ENCODE measurements around the gene PALM3.
"Not testable (repeated sequence)": the region's sequence is repeated elsewhere in the genome, so short reads cannot be mapped to it uniquely, and the experiment has no call there.

PALM3 gene

DNA sequence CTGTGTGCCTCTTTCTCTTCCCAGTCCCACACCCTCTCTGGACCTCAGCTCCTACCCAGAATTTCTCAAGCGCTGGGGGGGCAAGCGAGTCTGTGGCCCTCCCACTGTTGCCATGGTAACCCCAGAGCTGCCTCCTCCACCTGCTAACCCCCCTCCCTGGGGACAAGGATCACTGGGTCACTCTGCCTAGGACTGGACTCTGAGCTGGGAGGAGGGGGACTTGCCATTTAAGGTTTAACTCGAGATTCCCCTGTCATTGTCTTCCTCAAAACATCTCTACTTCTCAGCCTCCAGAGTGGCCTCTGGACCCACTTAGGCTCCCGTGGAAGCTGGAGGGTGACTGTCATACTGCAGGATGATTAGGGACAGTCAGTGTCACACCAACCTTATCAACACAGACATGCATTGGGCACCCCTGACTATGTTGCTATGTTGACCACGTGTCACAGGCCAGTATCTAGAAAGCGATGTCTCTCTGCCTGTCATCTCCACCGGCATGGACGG is 2.2 kb downstream of the PALM3 start:
- no peak for DNase-seq (ENCODE audit: low read depth in 2 of 3, low spot score in 2 of 3)

DNA sequence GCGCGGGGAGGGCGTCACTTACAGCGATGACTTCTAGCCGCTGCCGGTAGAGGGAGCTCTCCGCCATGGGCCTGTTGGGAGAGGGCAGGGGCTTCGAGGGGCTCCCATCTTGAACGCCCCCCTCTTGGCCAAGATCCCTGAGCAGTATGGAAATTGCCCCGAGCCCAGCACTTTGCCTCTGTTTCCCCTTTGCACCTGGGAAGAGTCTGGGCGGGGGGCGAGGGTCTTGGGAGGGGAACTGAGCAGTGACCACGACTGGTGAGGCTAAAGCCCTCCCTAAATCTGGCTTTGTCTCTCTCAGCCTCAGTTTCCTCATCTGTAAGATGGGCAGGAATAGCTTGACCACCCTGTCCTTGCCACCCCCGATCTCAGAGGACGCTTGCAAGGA is 2.8 kb downstream of the PALM3 start:
- peak in 2 of 3 experiments; percentile 39 to 51 for DNase-seq (ENCODE audit: low read depth in 2 of 3, low spot score in 2 of 3)

DNA sequence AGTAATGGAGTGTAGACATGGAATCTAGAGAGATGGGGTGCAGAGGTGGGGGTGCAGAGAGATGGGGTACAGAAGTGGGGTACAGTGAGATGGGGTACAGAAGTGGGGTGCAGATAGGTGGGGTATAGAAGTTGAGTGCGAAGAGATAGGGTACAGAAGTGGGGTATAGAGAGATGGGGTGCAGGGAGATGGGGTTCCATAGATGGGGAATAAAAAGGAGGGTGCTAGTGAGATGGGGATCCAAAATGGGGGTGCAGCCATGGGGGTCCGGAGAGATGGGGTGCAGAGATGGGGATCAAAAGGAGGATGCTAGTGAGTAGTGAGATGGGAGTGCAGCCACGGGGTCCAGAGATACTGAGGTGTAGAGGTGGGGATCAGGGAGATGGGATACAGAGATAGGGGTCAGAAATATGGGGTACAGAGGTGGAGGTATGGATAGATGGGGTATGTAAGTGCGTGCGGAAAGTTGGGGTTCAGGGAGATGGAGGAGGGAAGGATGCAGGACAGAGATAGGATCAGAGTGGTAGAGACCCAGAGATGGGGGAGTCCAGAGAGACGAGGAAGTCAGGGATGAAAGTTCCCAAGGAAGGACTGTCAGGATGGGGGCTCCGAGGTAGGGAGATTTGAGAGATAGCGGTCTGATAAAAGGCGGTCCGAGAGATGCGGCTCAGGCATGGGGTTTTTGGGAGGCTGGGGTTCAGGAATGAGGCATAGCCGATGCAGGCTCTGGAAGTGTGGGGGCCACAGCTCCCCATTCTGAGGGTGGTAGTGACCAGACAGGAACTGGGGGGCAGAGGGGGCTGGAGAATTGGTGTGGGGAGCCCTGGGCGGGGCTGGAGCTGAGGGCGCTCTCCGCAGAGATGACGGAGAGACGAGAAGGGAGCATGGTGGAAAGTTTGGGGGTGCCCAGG is 3.4 kb downstream of the PALM3 start:
- DNase-seq (ENCODE audit: low read depth in 2 of 3, low spot score in 2 of 3), result no peak

DNA sequence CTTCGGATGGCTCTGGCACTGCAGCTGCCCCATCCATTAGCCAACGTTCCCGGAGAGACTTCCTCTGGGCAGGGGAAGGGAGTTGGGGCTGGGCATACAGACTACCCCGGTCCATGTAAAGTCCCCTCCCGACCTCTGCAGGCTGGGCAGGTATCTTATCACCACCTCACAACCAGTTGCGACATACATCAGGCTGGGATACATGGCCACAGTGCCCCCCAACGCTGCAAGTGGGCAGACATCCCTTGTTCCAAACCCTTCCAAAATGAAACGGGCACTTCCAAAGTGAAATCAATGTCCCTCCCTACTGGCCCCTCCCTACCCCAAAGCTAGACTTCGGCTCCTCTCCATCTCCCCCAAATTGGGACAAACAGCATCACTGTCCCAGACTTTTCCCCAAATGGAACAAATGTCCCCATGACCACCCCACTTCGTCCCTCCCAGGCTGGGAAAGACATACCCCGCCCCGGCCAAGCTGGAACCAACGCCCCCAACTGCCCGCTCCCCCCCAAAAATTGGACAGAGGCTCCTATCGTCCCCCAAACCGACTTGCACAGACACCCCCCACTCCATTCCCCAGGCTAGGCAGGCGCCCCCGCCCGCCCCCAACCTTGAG is 5.0 kb downstream of the PALM3 start:
- no peak for DNase-seq (ENCODE audit: low read depth in 2 of 3, low spot score in 2 of 3)

DNA sequence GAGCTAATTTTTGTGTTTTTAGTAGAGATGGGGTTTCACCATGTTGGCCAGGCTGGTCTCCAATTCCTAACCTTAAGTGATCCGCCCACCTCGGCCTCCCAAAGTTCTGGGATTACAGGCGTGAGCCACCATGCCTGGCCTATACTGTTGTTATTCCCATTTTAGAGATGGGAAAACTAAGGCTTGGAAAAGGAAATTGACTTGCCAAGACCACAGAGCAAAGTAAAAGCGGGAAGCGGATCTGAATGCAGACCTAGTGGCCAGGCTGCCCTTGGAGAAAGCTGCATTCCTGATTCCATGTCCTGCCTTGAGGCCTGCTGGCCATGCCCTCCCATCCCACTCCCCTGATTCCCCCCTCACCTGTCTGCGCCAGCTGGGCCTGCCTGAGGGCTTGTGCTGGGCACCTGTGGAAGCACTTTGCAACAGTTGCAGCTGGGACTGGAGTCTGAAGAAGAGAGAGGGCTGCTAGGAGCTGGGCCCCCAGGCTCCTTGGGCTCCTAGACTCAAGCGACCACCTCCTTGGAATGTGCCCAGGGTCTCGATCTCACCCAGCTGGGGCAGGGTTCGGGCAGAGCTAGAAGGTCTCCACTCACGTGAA is 5.7 kb downstream of the PALM3 start:
- no peak for DNase-seq (ENCODE audit: low read depth in 2 of 3, low spot score in 2 of 3)

DNA sequence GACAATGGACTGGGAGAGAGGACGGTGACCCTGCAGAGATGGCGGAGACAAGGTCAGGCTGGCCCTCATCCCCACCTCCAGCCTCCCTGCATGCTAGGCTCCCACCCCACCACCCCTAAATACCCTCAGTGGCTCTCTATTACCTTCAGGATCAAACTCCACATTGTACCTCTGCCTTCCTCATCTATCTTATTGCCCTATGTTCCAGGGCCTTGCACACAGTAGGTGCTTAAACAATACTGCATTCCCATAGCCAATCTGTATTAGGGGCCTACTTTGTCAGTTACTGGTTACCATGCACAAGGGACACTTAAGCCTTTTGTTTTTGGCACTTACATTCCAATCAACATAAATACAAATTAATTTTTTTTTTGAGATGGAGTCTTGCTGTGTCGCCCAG is 6.5 kb downstream of the PALM3 start:
- DNase-seq (ENCODE audit: low read depth in 2 of 3, low spot score in 2 of 3), result no peak

DNA sequence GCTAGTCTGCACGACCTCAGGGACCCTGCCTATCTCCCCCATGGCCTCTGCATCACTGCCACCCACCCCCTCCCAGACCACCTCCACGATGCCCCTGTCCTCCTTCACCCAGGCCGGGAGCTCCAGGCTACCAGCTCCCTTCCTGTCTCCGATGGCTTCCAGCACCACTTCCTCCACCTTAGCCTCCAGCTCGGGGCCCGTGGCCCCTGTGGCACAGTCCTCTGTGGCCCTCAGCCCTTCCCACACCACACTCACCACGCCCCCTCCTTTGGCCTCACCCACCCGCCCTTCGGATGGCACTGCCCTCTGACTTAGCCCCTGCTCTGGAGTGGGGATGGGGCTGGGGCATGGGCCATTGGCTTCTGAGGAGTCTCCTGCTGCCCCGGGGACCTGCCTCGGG is 7.2 kb downstream of the PALM3 start:
- no peak for DNase-seq (ENCODE audit: low read depth in 2 of 3, low spot score in 2 of 3)

DNA sequence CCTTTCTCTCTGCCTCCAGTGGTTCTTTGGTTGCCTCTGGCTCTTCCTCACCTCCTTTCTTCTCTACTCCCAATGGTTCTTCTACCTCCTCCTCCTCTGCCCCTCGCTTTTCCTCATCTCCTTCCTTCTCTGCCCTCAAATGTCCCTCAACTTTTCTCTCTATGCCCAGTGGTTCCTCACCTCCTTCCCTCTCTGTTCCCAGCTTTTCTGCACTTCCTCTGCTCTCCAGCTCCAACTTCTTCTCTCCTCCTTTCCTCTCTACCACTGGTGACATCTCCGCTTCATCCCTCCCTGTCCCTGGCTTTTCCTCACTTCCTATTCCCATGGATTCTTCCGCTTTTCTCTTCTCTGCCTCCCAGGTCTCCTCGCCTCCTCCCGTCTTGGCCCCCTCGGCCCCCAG is 7.8 kb downstream of the PALM3 start:
- DNase-seq (ENCODE audit: low read depth in 2 of 3, low spot score in 2 of 3), result no peak

DNA sequence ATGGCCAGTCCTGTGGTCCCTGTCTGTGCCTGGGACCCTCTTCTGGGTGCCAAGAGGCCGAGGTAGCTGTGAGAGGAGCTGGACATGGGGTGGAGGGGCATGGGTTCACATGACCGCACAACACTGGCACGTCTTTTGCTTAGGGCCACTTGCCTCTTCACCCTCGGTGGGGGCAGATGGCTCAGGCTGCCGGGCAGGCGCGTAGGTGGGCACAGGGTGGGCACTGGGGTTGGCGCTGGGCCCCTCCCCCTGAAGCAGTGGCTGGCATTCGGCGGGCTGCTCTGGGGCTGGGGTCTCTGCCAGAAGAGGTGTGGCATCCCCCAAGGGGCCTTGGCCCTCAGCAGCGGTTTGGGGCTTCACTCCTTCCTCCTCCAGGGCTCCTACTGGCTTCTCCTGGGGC is 8.4 kb downstream of the PALM3 start:
- DNase-seq (ENCODE audit: low read depth in 2 of 3, low spot score in 2 of 3), result no peak

DNA sequence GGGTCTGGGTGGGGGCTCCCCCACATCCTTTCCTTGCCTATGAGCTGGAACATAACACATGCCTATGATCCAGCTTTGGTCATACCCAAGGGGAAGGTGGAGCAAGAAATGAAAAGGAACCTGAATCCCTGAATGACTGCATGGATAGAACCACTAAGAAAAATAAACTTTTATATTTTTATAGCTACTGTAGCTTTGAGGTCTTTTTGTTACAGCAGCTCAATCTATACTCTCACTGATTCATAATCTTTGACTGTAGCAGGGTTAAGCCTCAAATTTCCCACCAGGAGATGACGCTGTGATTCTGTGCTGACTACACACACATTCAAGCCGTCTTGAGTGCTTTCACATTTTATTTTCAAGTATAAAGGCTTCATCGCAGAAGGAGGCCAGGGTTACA is 8.8 kb downstream of the PALM3 start:
- no peak for DNase-seq (ENCODE audit: low read depth in 2 of 3, low spot score in 2 of 3)

DNA sequence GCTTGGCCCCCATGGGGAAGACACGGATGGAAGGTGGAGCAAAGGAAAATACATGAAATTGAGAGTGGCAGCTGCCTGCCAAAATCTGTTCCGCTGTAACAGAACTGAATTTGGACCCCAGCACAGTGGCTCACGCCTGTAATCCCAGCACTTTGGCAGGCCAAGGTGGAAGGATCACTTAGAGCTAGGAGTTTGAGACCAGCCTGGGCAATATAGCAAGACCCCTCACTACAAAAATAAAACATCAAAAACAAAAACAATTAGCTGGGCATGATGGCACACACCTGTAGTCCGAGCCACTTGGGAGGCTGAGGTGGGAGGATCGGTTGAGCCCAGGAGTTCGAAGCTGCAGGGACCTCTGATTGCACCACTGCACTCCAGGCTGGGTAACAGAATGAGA is 9.4 kb downstream of the PALM3 start:
- no peak for DNase-seq (ENCODE audit: low read depth in 2 of 3, low spot score in 2 of 3)

DNA sequence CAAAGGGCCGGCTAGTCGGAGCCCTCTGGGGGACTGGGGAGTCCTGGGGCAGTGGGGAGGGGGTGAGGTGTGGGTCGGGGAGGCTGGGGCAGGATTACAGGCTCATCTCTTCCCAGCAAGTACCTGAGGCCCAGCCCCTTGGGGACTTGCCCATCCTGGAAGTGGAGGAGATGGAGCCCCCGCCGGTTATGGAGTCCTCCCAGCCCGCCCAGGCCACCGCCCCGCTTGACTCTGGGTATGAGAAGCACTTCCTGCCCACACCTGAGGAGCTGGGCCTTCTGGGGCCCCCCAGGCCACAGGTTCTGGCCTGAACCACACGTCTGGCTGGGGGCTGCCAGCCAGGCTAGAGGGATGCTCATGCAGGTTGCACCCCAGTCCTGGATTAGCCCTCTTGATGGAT is 9.9 kb downstream of the PALM3 start:
- no peak for DNase-seq (ENCODE audit: low read depth in 2 of 3, low spot score in 2 of 3)

DNA sequence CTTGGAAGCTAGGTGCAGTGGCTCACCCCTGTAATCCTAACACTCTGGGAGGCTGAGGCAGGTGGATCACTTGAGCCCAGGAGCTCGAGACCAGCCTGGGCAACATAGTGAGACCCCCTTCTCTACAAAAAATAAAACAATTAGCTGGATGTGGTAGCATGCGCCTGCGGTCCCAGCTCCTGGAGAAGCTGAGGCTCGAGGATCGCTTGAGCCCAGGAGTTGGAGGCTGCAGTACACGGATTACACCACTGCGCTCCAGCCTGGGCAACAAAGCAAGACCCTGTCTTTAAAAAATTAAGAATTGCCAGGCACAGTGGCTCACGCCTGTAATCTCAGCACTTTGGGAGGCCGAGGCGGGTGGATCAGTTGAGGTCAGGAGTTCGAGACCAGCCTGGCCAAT is 10.9 kb downstream of the PALM3 start:
- not testable (repeated sequence) for DNase-seq (ENCODE audit: low read depth in 2 of 3, low spot score in 2 of 3)

DNA sequence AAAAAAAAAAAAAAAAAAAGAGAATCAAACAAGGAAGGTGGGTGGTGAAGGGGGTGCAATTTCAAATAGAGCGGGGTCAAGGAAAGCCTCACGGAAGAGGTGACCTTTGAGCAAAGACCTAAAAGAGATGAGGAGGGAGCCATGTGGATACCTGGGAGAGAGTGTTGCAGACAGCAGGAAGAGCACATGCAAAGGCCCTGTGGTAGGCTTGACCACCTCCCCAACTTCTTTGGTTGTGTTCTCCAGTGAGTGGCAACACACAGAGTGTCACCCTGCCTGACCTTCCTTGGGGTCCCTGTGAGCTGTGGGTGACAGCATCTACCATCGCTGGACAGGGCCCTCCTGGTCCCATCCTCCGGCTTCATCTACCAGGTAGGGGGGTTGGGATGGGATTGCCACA is 11.4 kb downstream of the PALM3 start:
- no peak for DNase-seq (ENCODE audit: low read depth in 2 of 3, low spot score in 2 of 3)

DNA sequence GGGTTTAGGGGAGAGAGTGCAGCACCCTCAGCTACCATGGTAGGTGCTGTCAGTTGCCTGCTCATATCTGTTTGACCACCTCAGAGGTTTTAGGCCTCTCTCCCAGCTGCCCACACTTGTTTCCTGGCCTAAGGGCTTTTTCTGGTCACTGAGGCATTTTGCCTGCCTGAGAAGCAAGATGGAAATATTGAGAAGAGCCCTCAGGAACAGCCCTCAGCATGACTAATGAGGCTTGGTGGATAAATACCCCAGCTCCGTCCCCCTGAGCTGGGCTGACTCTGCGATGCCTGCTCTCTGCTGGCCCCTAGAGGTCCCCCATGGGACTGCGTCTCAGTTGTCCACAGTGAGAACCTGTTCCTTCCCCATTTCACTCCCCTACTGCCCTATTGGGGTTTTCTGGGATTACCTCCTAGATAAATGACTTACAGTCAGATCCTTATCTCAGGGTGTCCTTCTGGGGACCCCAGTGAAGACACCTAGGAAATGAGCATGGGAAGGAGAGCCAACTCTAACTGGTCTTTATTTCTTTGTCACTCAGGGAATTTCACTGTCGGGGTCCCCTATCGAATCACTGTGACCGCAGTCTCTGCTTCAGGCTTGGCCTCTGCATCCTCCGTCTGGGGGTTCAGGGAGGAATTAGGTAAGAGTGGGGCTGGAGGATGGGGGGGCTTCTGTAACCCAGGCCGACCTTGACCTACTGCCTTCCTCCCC is 13.3 kb downstream of the PALM3 start:
- peak; percentile 51 to 71 (median 70) for DNase-seq (ENCODE audit: low read depth in 2 of 3, low spot score in 2 of 3)

DNA sequence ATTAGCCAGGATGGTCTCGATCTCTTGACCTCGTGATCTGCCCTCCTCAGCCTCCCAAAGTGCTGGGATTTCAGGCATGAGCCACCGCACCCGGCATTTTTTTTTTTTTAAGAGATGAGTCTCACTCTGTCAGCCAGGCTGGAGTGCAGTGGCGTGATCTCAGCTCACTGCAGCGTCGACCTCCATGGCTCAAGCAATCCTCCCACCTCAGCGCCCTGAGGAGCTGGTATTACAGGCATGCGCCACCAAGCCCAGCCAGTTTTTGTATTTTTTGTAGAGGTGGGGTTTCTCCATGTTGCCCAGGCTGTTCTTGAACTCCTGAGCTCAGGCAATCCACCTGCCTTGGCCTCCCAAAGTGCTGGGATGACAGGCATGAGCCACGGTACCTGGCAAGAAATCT is 14.0 kb downstream of the PALM3 start:
- DNase-seq (ENCODE audit: low read depth in 2 of 3, low spot score in 2 of 3), result not testable (repeated sequence)

DNA sequence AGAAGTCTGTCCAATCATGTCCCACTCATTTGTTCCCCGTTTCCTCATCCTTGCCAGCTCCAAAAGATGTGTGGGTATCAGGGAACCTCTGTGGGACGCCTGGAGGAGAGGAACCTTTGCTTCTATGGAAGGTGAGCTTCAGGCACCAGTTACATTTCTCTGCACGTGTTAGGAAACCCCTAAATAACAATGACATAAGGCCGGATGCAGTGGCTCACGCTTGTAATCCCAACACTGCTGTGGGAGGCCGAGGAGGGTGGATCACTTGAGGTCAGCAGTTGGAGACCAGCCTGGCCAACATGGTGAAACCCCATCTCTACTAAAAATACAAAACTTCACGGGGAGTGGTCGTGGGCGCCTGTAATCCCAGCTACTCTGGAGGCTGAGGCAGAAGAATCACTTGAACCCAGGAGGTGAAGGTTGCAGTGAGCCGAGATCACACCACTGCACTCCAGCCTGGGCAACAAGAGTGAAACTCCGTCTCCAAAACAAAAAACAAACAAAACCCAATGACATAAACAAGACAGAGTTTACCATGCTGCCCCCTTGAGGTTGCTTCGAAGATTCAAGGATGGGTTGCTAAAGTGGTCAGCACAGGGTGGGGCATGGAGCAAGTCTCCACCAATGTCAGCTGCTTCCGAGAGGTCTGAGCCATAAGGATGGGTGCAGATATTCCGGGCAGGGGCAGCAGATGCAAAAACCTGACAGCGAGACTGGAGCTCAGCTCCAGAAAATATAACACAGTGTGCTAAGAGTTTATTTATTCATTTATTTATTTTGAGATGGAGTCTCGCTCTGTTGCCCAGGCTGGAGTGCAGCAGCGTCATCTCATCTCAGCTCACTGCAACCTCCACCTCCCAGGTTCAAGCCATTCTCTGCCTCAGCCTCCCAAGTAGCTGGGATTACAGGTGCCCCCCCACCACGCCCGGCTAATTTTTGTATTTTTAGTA is 18.9 kb downstream of the PALM3 start:
- not testable (repeated sequence) for DNase-seq (ENCODE audit: low read depth in 2 of 3, low spot score in 2 of 3)

DNA sequence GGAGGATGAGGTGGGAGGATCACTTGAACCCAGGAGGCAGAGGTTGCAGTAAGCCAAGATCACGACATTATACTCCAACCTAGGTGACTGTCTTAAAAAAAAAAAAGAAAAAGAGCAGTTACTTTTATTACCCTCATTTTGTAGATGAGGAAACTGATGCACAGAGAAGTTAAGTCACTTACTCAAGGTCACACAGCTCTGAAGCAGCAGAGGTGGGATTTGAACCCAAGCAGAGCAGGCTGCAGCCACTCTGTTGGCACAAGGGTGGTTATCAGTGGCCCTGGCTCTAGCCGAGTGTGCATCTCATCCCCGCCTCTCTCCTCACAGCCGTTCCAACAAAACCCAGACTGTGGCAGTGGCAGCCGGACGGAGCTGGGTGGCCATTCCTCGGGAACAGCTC is 22.7 kb downstream of the PALM3 start:
- no peak for DNase-seq (ENCODE audit: low read depth in 2 of 3, low spot score in 2 of 3)

DNA sequence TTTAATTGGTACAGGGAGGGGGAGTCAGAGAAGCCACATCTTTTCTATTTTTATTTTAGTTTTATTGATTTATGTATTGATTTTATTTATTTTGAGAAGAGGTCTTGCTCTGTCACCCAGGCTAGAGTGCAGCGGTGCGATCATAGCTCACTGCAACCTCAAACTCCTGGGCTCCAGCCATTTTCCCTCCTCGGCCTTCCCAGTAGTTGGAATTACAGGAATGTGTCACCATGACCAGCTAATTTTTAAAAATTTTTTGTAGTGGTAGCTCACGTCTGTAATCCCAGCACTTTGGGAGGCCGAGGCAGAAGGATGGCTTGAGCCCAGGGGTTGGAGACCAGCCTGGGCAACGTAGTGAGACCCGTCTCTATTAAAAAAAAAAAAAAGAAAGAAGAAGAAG is 26.2 kb downstream of the PALM3 start:
- no peak for DNase-seq (ENCODE audit: low read depth in 2 of 3, low spot score in 2 of 3)

DNA sequence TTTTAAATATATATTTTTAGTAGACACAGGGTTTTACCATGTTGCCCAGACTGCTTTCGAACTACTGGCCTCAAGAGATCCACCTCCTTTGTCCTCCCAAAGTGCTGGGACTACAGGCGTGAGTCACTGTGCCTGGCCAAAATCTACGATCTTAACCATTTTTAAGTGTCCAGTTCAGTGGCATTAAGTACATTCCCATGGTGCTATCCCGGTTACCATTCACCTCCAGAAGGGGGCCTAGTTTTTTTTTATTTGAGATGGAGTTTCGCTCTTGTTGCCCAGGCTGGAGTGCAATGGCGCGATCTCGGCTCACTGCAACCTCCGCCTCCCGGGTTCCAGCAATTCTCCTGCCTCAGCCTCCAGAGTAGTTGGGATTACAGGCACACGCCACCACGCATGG is 26.7 kb downstream of the PALM3 start:
- not testable (repeated sequence) for DNase-seq (ENCODE audit: low read depth in 2 of 3, low spot score in 2 of 3)

Data from activated CD8-positive, alpha-beta memory T cell treated with anti-CD3 and anti-CD28 coated beads for 48 hours (primary cell).